NCI-H748 (cell line): ENCODE results near the gene GPER1.
A peak's percentile ranks its signal among the peaks of the same experiment; 100 is the strongest.
"Not testable (repeated sequence)": the region's sequence is repeated elsewhere in the genome, so short reads cannot be mapped to it uniquely, and the experiment has no call there.

Experiments
- DNase-seq: peaks from one replicate; lab custom pipeline; 2025; ENCODE audit not compliant: unreplicated experiment; lab: John Stamatoyannopoulos, UW

GPER1 gene

GRCh38 chr7:1087952-1088920, at the start of gene GPER1:
TSS of gene GPER1 (plus strand) at chr7:1088113. CDS start at chr7:1091729, 3,616 bp downstream.
- DNase-seq: no peak

GRCh38 chr7:1040233-1040632, 47.7 kb upstream of the GPER1 start:
- not testable (repeated sequence) for DNase-seq

- DNase-seq: peak; percentile 35
These were observed 47.1 kb upstream of the GPER1 start for GRCh38 chr7:1040790-1041189.

DNA sequence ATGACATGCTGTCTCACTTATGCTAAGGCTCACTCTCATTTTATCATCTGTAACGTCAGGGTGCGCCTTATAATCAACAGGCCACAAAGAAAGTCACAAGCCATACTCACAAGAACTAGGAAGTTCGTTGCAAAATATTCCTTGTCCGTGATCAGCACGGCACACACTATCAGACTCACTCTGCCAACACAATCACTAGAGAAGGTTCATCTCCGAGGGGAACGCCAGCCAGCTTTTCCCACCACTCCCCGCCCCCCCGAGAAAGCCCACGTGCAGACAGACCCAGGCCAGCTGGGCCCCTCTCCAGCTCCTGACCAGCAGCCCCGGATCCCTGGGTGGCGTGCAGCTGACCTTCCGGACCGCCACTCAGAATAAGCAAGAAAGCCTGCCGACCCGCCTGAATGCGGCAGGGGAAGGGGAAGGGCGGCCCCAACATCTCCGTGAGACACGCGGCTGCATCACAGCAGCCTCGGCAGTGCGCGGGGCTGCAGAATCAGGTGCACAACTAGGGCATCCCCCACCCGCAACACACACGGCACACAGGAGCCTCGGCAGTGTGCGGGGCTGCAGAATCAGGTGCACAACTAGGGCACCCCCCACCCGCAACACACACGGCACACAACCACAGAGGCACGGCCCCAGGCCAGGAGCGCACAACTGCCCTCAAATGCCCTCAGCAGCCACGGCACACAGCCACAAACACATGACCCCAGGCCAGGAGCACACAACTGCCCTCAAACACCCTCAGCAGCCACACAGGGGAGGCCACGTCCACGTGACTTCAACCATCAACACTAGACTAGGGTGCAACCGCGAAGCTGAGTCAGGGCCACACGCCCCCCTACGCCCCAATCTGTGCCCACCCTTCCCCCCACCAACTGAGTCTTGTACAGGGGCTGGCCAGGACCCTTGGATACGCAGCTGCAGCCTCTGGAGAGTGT, 46.1 kb upstream of the GPER1 start:
- no peak for DNase-seq

DNA sequence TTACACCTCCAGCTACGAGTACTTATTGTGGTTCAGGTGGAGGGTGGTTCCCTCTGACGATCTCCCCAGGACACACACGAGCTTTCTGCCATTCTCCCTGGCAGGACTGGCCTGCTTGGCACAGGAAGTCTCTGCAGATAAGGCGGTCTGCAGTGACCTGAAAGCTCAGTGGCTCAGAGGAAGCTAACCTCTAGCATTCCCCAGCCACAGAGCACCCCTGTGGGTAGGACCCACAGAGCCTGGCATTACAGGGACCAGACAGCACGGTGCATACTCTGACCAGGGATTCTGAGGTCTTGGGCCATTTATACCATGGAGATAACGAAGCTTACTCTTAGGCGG, 45.5 kb upstream of the GPER1 start:
- DNase-seq: no peak

- DNase-seq: no peak
These were observed 44.2 kb upstream of the GPER1 start for GRCh38 chr7:1043552-1044188.

- peak; percentile 95 for DNase-seq
These were observed 43.5 kb upstream of the GPER1 start, which contains the start of gene GPR146 for GRCh38 chr7:1044189-1045068. TSS of gene GPR146 (plus strand) at chr7:1044546. CDS start at chr7:1057516, 12,970 bp downstream.

DNA sequence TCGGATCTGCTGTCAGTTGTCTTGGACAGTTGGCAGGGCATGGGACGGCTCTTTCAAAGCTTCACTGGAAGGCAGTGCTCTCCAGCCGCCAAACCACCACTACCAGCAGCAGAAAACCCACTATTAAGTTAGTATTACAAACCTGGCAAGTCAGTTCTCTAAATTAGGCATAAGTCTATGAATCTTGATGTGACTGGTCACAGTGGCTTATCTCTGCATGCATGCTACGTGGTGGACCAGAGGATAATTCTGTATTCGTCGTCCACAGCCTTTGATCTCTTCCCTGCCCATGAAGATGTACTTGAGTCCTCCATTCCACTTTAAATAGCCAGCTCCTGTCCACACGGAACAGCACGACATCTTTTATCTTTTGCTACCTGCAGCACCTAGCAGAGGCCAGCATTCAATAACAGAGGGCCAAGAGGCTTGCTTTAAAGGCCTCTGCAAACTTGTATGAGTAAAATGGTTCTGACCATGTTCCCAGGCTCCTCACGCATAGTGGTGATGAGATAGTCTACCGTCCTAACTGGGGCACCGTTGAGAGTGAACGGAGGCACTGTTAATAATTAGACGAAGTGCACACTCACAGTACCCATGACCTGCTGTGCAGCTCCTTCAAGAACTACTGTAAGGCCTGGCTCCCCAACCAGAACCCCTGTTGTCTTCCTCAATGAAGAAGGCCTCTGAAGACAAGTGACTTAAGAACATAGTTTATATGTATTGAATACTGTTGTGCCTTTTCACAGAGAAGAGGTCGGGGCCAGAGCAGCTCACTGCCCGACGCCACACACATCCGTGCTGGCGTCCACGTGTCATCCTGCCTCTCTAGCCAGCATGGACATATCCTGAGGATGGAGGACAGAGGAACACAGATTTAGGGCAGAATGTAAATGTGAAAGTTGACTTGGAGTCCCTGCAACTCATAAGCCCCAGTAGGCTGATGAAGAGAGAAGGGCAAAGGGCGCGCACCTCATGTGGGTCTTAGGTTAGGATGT, 42.5 kb upstream of the GPER1 start:
- DNase-seq: no peak

GRCh38 chr7:1046722-1047679, 40.9 kb upstream of the GPER1 start:
- peak; percentile 17 for DNase-seq

DNA sequence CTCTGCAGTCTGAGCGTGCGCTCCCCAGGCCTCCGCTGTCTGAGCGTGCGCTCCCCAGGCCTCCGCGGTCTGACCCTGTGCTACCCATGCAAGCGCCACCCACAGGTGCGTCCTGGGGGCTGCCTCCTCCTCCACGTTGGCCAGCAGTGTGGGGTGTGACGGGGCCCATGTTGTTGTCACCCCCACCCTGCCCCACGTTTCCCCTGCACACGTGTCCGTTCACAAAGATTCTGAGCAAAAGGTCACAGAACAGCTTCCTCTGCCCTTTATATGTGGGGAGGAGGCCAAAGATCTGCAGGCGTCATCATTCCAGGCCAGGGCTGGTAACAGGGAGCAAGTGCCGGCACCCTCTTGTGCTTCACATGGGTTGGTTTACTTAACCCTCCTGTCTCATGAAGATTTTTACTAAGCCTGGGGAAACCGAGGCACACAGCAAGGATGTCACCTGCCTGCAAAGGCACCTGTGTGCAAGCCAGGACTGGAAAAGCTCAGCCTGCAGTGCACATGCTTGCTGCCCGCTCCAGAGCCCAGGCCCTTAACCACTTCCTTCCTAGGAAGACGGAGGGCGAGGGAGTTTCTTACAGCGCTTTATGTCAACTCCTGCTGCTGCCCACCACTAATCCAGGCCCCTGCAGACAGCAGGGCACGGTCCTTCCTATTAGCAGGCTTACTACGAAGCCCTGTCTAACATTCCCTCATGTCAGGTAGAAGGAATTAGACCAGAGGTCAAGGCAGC, 38.7 kb upstream of the GPER1 start:
- DNase-seq: no peak

DNA sequence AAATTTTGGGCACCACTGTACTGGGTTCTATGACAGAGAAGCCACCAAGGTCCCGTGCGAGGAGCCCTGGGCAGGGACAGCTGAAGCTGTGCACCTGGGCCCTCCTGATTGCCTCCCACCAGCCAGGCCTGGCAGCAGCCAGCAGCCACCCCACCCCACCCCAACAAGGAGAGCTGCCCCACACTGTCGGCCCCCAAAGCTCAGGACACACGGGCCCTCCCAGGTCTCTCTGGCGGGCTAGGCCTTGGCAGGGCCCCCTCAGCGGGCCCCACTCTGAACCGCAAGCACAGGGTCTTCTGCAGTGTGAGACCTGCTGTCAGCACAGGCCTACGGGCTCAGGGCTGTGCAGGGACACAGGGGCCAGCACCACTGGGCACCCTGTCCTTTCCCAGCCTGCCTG, 38.1 kb upstream of the GPER1 start:
- no peak for DNase-seq

DNA sequence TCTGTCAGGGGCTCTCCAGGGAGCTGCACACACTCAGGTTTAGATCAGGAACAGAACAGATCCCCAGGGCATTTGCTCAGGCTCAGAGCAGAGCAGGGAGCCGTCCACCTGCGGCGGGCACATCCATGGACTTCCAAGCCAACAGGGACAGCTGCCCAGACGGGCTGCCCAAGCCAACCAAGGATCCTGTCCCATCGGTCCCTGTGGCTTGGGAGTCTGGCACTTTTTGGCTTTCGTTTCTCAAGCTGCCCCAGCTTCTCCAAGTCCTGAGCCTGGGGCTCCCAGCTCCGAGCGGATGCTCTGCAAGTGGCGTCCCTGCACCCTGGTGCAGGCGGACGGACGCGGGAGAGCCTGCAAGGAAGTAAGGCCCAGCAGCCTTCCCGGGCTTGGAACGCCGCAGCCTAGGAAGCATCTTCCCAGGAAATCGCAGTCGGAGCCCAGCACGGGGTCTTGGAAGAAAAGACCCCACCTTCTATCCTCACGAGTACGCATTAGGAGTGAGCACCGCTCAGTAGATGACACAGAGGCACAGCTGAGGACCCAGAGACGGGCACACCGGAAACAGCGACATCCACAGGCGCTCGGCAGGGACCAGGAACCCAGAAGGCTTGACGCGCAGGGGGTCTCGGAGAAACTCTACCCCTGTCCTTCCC, 37.5 kb upstream of the GPER1 start:
- no peak for DNase-seq

GRCh38 chr7:1050956-1051690, 36.8 kb upstream of the GPER1 start:
- no peak for DNase-seq

- no peak for DNase-seq
These were observed 35.7 kb upstream of the GPER1 start for GRCh38 chr7:1052031-1052818.

DNA sequence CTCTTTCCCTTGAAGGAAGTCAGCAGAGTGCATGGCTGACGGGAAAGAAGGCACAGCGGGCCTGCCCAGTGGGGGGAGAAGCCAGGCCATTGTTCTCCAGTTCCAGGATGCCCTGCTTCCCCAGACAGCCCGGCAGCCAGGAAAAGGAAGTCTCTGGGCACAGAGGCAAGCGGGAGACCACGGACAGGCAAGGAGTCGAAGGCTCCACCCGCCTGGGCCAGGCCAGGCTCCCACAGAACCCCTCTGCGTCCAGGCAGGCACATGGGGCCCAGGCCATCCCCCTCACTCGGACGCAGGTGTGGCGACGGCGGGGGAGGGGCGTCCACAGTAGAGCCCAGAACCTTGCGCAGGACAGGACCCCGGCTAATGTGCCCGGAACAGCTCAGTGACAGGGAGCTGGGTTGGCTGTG, 34.9 kb upstream of the GPER1 start:
- no peak for DNase-seq
